Subcutaneous adipose tissue (tissue), 4 donors: Measurements from ENCODE around the gene LIN28A. TPM values are rescaled to one million over a fixed set of nuclear protein-coding genes. Genes with fewer than 3 reads are reported as not detected.

Source experiments
- total RNA-seq, 4 donors: library from RNA; depleted of rRNA; stranded (reverse); fragments of >200 nt; gene quantifications; one replicate each; pipeline ENCODE4 v1.1.0, GENCODE V29; 2016
- TF ChIP-seq, protein P1 (sequence below): fragments of 450-650 bp; IDR thresholded peaks from one replicate; pipeline ENCODE4 v1.5.1; 2016; ENCODE audit warnings: low read depth, mild to moderate bottlenecking, control low read depth, antibody characterized with exemption, moderate library complexity

LIN28A gene
- total RNA-seq, 4 donors from 2014 or later: not detected

DNA sequence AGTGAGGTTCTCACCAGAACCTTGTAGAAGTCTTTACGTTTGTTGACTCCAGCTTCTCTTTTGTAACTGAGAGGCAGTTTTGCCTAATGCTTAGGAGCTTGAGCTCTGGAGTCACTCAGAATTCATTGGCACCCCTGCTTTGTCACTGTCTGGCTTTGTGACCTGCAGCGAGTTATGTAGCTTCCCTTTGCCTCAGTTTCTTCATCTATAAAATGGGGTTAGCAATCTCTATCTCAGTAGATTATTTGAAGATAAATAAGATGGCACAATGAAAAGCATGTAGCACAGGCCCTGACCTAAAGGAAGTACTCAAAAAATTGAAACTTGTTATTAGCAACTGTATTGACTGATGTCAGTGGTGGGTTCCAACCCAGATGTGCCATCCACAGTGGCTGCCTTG, 29.6 kb downstream of the LIN28A start:
- TF ChIP-seq, protein P1, sequence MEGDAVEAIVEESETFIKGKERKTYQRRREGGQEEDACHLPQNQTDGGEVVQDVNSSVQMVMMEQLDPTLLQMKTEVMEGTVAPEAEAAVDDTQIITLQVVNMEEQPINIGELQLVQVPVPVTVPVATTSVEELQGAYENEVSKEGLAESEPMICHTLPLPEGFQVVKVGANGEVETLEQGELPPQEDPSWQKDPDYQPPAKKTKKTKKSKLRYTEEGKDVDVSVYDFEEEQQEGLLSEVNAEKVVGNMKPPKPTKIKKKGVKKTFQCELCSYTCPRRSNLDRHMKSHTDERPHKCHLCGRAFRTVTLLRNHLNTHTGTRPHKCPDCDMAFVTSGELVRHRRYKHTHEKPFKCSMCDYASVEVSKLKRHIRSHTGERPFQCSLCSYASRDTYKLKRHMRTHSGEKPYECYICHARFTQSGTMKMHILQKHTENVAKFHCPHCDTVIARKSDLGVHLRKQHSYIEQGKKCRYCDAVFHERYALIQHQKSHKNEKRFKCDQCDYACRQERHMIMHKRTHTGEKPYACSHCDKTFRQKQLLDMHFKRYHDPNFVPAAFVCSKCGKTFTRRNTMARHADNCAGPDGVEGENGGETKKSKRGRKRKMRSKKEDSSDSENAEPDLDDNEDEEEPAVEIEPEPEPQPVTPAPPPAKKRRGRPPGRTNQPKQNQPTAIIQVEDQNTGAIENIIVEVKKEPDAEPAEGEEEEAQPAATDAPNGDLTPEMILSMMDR: no peak

DNA sequence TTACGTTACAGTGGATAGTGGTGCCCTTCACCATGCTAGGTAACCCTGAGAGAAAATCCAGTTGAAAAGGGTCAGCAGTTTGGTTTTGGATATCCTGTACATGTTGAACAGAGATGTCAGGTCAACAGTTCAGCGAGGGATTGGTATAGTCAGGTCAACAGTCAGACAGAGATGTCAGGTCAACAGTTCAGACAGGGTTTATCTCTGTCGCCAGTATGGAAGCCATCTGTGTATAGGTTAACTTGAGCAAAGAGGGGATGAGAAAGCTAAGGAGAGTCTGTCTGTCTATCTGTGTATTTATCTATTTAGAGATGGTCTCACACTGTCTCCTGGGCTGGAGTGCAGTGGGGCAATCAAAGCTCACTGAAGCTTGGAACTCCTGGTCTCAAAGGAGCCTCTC, 39.3 kb downstream of the LIN28A start:
- TF ChIP-seq, protein P1: no peak

DNA sequence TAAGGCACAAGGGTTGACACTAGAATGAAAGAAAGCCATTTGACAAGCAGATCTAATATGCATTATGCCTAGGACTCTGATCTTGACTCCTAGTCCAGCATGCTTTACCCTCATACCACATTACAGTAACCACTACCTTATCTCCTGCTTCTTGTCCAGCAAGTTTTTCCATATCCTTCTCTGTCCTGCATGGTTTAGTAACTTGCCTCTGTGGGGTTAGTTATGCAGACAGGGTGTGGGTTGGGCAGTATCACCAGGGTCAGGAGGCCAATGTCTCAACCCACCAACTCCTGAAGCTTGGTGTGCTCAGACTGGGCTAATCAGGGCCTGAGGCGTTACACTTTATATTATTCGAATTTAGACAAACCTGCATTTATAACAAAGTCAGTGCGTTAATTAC, 40.3 kb downstream of the LIN28A start:
- TF ChIP-seq, protein P1: no peak

DNA sequence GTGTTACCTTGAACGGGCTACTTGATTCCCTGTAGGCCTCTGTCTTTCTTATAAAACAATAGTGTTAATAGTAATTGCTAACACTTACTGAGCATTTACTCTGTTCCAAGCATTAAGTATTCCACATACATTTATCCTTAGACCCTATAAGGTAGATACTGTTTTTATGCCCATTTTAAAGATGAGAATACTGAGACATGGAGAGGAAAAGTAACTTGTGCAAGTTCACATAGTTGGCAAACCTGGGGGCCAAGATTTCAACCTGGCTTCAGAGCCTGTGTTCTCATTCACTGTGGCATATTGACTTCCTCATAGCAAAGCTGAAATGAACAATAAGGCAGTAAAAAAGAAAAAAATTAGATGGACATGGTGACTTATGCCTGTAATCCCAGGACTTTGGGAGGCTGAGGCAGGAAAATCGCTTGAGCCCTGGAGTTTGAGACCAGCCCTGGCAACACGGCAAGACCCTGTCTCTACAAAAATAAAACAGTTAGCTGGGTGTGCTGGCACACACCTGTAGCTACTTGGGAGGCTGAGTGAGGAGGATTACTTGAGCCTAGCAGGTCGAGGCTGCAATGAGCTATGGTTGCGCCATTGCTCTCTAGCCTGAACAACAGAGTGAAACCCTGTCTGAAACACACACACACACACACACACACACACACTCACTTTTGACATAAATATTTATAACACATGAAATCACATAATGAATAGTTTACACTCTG, 42.0 kb downstream of the LIN28A start:
- TF ChIP-seq, protein P1: no peak

DNA sequence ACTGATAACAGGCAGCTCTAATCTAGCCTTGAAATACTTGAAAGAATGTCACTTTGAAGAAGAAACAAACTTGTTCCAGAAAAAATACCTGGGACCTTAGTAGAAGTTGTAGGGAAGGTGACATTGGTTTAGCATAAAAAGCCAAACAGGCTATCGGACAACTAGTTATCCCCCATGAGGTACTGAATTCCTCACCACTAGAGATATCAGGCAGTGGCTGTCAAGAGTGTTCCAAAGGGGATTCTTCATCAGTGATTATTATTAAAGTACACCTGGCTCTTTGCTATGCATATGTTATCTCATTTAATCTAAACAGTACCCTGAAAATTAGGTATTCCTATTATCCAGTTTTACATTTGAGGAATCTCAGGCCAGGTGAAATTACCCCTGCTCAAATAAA, 48.5 kb downstream of the LIN28A start:
- TF ChIP-seq, protein P1: no peak

DNA sequence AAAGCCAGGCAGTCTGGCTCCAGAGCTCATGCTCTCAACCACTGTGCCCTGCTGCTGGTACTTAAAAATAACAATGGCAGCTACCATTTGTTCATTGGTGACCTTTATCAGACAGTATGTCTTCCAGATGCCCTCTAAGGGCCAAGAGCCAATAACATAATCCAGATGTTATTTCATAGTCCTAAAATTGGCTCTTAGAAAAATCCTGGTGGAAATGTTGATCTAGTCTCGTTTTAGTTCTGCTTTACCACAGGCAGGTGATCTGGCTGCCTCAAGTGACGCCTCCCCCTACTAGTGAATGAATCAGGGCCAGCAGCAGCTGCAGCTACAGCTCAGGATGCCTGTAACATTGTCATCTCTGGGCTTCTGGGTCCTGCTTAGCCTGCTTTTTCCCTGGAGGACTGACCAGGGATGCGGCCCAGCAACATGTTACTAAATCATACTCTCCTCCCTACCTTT, 49.0 kb downstream of the LIN28A start:
- TF ChIP-seq, protein P1: no peak

DNA sequence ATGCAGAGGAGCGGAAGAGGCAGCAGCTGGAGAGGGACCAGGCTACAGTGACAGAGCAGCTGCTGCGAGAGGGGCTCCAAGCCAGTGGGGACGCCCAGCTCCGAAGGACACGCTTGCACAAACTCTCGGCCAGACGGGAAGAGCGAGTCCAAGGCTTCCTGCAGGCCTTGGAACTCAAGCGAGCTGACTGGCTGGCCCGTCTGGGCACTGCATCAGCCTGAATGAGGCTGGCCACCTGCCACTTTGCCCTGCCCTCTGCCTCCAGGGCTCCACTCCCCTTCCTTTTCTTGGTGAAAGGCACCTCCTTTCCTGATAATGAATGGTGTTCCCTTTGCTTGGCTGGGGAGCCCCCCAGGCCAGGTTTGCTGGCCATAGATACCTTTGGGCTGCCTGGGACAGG, 58.3 kb downstream of the LIN28A start:
- TF ChIP-seq, protein P1: no peak
